IPS DF 4.7 (cell line): ENCODE results near the gene PLCB4.
"Not testable (repeated sequence)": the region's sequence is repeated elsewhere in the genome, so short reads cannot be mapped to it uniquely, and the experiment has no call there.

Source experiments
- DNase-seq: peaks from one replicate; pipeline ENCODE4 v3.0.0-alpha.2; 2013; ENCODE audit warnings: low spot score; ENCODE audit errors: extremely low read depth

PLCB4 gene

DNA sequence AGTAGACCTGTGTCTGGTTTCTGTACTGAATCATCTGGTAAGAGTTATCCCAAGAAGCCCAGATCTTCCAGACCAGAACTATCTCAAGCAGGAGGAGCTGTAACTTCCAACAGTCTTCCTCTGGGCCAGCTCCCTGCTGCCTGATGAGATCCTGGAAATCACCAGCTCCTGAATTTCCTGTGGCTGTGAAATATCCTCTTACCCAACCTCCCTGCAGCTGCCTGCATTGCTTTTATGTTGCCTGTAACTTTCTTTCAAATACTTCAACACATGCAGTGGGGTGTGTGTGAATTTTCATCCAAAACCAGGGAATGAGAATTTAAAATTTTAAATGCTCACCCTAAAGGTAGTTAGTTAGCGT is 285.0 kb downstream of the PLCB4 start:
- no peak for DNase-seq

GRCh38 chr20:9354579-9354978 is 285.7 kb downstream of the PLCB4 start:
- DNase-seq: no peak

DNA sequence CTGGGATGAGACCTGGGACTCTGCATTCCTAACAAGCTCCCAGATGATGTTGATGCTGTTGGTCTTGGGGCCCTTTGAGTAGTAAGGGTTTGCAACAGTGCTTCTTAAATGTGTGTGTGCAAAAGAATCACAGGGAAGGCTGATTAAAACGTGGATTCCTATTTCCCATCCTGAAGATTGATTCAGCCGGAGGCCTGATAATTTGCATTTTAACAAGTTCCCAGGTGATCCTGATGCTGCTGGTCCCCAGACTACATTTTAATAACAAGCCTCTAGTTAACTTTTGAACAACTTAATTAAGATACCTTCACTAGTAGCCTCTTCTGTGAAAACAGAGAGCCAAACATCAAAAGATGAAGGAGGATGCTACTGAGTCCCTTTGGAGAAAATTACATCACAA is 289.1 kb downstream of the PLCB4 start:
- DNase-seq: no peak

DNA sequence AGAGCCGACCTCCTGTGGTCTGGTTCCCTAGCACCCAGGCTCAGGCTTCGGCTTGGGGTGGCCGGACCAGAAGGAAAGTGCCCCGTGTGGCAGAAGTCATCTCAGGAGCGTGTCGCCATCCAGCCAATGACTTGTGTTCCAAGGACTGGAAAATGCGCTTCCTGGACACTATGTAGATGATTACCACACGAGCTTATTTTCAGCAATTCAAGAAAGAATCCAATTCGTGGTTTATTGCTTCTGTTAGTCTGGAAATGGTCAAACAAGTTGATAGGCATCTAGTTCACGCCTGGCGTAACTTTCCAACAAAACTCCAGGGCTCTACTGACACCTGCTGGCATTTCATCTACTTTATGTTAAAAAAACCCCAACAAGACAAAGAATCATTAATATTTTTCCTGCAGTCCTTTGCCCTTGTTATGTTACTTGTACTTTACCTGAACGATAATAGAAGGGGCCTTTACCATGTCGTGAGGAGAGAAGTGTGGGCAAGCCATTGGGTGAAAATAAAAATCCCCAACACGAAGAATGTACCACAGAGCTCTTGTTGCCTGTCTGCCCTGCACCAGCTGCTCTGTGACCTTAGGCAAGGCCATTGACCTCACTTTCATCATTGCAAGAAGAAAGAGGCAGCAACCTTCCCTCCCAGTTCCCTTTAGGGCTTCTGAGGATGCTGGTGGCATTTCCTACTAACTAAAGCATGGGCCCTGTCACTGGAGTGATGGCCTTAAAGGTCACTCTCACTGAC is 290.8 kb downstream of the PLCB4 start:
- DNase-seq: no peak

GRCh38 chr20:9360431-9360830 is 291.5 kb downstream of the PLCB4 start:
- DNase-seq: no peak

- no peak for DNase-seq
These were observed 294.8 kb downstream of the PLCB4 start for GRCh38 chr20:9363673-9364072.

DNA sequence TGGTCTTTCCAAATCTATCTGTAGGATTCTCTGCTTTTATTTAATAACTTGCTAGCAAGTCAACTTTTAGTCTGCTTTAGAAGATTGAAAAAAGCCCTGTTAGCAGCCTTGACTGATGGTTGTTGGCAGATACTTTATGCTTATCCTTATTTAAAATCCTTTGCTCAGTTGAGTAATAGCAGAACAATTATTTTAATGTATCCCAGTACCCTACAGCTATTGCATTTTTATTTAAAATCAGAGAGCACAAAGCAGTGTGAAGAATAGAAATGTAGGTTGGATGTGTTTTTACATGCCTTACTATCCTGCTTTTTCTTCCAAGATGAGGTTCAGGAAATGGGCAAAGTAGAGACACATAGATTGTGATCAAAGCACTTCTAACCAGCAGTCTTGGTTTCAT is 298.4 kb downstream of the PLCB4 start:
- DNase-seq: no peak

DNA sequence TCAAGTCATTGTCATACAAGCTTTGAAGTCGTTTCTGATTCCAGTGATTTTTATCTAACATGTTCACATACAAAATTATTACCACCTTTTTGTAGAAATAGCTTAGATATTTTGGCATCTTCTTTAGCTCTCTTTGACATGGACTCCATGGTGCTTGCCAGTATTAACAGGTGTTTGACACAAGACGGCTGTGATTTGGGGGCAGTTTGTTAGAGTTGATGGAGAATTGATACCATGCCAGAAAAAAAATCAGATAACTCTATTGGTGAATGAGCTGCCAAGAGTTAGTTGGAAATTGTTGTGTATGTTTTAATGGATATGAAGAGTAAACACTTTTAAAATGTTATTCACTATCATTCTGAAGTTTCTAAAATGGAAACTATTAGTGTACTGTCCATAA is 298.9 kb downstream of the PLCB4 start:
- no peak for DNase-seq

DNA sequence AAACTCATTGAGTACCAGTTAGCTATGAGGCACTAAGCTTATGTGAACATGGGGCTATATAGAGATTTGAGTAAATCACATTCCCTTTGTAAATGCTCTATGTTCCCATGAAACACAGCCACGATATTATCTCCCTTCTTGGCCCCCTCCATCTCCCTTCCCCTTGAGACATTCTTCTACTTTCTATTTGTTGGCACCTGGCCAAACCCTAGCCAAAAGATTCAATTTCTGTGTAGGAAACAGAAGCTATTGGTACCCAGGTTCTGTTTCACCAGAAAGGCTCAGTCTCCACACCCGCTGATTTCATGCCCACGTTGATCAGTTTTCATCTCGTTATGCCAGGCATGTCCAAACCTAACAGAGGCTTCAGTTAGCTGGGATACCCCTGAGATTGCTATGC is 300.0 kb downstream of the PLCB4 start:
- no peak for DNase-seq

GRCh38 chr20:9369557-9369956 is 300.7 kb downstream of the PLCB4 start:
- DNase-seq: no peak

- DNase-seq: no peak
These were observed 305.2 kb downstream of the PLCB4 start for GRCh38 chr20:9374072-9374471.

DNA sequence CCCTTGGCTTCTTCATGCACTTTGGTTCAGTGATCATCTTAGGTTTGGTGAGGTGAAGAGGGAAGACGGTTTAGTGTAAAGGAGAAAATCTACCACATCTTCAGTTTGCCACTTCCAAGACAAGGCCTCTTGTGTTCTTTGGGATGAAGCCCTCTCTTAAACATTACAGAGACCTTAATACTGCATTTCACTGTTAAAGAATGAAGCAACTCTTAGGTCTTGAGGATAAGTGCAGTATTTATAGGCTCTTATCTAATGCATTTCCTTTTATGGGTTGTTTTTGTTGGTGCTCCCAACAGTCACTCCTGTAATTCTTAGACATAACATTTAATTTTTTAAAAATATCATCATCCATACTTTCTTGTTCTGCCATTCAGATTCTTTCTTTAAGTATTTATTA is 305.6 kb downstream of the PLCB4 start:
- DNase-seq: no peak

DNA sequence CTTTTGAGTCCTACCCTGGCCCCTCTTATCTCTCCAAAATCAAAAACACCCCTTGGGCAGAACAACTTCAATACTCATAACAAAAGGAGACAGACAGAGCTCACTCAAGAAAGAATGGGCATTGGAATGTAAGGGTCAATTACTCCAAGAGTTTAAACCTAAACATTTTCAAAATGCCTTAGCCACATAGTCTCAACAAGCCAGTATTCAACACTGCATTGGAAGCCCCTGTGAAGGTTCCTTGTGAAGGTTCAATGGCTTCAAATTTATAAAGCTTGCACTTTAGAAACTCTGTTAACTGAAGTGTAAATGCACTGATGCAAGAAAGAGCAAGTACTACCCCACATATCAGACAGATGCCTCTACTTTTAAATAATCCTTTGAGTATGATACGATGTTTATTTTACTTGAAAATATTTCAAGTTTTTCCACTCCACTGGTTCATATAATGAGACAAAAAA is 306.4 kb downstream of the PLCB4 start:
- no peak for DNase-seq

DNA sequence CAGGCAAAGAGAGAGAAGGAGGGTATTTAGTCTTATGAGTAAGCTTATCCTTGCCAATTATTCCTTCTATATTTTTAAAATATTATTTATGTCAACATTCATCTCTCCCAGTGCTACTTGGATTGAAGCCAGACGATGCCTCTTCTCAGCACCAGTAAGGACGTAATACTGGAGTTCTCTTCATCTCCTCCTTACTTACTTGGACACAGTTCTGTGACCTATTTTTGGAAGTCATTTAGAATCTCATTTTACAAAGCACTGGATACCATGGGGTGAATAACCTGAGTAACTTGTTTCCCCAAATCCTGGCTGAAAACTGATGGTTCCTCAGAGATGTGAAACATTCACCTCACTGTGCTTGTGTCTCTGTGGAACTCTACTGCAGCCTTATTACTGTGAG is 308.1 kb downstream of the PLCB4 start:
- no peak for DNase-seq

DNA sequence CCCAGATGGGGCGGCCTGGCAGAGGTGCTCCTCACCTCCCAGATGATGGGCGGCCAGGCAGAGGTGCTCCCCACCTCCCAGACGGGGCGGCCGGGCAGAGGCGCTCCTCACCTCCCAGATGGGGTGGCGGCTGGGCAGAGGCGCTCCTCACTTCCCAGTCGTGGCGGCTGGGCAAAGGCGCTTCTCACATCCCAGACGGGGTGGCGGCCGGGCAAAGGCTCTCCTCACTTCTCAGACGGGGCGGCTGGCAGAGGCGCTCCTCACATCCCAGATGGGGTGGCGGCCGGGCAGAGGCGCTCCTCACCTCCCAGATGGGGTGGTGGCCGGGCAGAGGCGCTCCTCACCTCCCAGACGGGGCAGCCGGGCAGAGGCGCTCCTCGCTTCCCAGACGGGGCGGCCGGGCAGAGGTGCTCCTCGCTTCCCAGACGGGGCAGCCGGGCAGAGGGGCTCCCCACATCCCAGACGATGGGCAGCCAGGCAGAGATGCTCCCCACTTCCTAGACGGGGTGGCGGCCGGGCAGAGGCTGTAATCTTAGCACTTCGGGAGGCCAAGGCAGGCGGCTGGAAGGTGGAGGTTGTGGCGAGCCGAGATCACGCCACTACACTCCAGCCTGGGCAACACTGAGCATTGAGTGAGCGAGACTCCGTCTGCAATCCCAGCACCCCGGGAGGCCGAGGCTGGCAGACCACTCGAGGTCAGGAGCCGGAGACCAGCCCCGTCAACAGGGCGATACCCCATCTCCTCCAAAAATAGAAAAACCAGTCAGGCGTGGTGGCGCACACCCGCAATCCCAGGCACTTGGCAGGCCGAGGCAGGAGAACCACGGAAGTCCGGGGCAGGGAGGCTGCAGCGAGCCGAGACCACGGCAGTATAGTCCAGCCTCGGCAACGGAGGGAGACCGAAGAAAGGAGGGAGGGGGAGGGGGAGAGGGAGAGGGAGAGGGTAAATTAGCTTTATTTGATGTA is 316.7 kb downstream of the PLCB4 start:
- DNase-seq: not testable (repeated sequence)

DNA sequence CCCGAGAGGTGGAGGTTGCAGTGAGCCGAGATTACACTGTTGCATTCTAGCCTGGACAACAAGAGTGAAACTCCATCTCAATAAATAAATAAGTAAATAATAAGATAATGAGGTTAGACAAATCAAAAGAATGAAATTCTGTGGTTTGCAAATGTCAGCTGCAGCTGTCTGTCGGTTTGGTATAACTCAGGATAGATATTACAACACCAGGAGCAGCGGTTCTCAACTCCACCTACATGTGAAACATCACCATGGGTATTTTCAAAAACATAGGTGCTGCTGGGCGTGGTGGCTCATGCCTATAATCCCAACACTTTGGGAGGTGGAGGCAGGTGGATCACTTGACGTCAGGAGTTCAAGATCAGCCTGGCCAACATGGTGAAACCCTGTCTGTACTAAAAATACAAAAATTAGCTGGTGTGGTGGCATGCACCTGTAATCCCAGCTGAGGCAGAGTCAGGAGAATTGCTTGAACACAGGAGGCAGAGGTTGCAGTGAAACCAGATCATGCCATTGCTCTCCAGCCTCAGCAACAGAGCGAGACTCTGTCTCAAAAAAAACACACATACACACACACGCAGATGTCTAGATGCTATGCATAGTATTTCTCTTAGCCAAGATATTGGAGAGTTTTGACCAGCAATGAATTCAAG is 319.4 kb downstream of the PLCB4 start:
- DNase-seq: no peak

GRCh38 chr20:9388813-9389161 is 319.9 kb downstream of the PLCB4 start:
- no peak for DNase-seq

GRCh38 chr20:9389346-9389745 is 320.5 kb downstream of the PLCB4 start:
- no peak for DNase-seq

DNA sequence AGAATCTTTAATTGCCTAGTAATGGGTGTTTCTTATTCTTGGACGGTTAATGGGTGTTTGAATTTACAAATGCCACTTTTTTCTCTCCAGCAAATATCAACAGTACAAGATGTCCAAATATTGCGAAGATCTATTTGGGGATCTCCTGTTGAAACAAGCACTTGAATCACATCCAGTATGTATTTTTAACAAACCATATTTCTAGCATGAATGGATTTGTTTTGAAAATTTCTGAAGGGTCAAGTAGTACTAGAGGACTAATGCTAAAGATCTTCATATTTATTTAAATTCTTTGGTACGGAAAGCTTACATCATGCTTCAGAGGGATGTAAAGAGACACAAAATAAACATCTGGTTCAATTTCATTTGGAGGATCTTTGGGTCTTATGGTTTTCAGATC is 321.6 kb downstream of the PLCB4 start:
- DNase-seq: no peak

DNA sequence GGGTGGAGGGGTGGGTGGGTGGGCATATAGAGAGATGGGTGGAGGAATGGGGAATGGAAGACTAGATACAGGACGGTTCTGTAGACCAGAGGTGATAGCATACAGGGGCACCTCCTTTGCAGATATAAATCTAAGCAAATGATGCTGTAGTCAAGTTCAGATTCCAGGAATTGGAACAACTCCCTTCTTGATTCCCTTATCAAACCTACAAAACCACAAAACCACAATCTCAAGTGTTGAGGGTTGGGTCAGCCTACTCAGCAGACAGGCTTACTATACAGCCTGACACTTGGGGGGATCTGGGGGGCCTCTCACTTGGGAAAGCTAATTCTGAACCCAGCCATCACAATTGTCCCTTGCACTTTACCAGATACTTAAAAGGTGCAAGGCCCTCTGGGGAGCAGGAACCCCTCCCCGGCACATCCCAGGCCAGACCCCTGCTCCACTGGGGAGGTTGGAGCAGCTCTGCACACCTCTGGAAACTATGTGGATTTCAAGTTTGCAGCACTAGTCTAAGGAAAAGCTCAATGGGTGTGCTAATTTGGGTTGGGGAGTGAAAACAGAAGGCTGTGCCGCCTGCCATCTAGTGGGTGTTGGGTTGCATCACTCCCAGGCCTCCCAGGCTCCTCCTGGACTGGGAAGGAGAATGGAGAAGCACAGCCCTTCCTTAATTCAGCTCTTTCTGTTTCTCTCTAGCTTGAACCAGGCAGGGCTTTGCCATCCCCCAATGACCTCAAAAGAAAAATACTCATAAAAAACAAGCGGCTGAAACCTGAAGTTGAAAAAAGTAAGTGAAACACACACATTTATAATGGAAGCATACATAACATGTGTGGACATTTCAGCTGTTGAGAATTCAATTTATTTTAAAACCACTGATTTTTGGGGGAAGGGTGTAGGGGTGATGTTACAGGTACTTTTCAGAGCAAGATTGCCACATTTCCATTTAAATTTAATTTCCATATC is 324.3 kb downstream of the PLCB4 start:
- peak; percentile 46 for DNase-seq

- no peak for DNase-seq
These were observed 327.1 kb downstream of the PLCB4 start for GRCh38 chr20:9395971-9396370.
